ENCODE measurements around the gene ULK1. TPM values are rescaled to one million over a fixed set of nuclear protein-coding genes. Genes with fewer than 3 reads are reported as not detected.

ULK1 gene
- total RNA-seq, 2 donors from 2014 or later: 23.2 to 40.6 TPM

DNA sequence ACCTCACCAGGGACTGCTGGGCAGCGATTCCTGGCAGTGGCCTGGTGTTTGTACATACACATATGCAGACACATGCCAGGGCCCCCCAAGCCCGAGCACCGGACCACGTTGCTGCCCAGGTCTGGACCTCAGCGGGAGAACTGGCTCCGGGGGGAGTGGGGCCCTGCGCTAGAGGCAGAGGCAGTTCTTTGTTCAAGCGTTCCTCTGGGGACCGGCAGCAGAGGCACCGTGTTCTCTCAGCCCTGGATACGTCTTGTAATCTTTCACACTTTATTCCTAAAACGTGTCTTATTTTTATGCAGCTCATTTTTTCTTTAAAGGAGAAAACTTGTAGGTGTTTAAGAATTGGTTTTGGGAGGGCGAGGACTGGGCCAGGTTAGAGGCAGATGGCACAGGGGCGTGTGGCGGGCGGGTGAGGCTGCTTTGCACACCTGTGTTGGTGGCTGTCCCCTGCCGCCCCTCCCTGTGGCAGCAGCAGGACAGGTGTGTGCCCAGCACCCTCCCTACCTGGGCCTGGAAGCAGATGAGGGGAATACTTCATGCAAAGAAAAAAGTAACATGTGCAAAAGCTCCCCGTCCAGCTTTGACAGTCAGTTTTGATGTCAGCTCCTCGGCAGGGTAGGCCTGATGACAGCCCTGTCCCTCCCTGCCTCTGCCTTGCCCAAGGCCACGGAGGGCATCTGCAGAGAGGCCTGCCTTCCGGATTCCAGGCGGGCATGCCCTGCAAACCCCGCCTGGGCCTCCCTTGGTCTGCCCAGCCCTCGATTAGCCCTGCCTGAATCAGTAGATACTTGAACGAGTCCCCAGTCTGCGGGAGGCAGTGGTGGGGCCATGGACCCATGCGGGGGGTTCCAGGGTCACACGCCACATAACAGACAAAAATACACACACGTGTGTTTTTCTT is 27.7 kb downstream of the ULK1 start:
- H3K9me3 ChIP-seq: no peaks in the 10 kb centered on the region
- TF ChIP-seq, protein P1, sequence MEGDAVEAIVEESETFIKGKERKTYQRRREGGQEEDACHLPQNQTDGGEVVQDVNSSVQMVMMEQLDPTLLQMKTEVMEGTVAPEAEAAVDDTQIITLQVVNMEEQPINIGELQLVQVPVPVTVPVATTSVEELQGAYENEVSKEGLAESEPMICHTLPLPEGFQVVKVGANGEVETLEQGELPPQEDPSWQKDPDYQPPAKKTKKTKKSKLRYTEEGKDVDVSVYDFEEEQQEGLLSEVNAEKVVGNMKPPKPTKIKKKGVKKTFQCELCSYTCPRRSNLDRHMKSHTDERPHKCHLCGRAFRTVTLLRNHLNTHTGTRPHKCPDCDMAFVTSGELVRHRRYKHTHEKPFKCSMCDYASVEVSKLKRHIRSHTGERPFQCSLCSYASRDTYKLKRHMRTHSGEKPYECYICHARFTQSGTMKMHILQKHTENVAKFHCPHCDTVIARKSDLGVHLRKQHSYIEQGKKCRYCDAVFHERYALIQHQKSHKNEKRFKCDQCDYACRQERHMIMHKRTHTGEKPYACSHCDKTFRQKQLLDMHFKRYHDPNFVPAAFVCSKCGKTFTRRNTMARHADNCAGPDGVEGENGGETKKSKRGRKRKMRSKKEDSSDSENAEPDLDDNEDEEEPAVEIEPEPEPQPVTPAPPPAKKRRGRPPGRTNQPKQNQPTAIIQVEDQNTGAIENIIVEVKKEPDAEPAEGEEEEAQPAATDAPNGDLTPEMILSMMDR (IDR thresholded peaks at IDR 0.05): no peak
- no peak overlapping the region for H3K27ac ChIP-seq
- DNase-seq (ENCODE audit: low spot score) (no peak), ATAC-seq (ENCODE audit: insufficient number of reproducible peaks, low FRiP score, low read depth) (no peak)
- no peaks in the 10 kb centered on the region for H3K4me1 ChIP-seq (ENCODE audit: control insufficient read depth in 1 of 2, low read depth in 2 of 2)
- H3K27me3 ChIP-seq (replicated peaks; ENCODE audit: insufficient read depth): no peaks in the 10 kb centered on the region
- peaks cover 33% of the 10 kb centered on the region for H3K36me3 ChIP-seq
- no peak overlapping the region for H3K4me3 ChIP-seq

- TF ChIP-seq, protein P1 (IDR thresholded peaks at IDR 0.05): no peak
- Histone ChIP-seq H3K27me3 (replicated peaks; ENCODE audit: insufficient read depth) (no peaks in the 10 kb centered on the region), H3K9me3 (no peaks in the 10 kb centered on the region), H3K36me3 (peaks cover 30% of the 10 kb centered on the region), H3K27ac (no peak overlapping the region), H3K4me1 (ENCODE audit: control insufficient read depth in 1 of 2, low read depth in 2 of 2) (no peaks in the 10 kb centered on the region), H3K4me3 (no peak overlapping the region)
- DNase-seq (ENCODE audit: low spot score) (no peak), ATAC-seq (ENCODE audit: insufficient number of reproducible peaks, low FRiP score, low read depth) (no peak)
Observed at GRCh38 chr12:131922772-131923171, 28.4 kb downstream of the ULK1 start.

DNA sequence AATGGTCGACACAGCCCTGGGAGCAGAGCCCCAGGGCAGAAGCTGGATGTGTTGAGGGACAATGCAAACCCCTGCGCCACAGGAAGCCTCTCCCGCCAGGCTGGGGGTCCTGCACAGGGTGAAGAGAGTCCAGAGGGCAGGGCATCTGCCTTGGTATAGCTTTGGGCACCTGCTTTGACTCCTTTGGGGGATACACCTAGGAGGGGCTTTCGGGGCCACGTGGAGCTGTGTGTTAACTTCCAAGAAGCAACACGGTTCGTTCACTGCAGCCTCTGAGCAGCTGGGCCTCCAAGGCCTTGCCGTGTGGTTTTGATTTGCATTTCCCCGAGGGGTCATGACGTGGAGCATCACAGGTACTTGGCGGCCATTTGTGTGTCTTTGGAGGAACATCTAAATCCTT is 28.8 kb downstream of the ULK1 start:
- TF ChIP-seq, protein P1 (IDR thresholded peaks at IDR 0.05): no peak
- DNase-seq (ENCODE audit: low spot score) (no peak), ATAC-seq (ENCODE audit: insufficient number of reproducible peaks, low FRiP score, low read depth) (no peak)
- Histone ChIP-seq H3K27ac (no peak overlapping the region), H3K36me3 (peaks cover 26% of the 10 kb centered on the region), H3K4me3 (no peak overlapping the region), H3K9me3 (no peaks in the 10 kb centered on the region), H3K4me1 (ENCODE audit: control insufficient read depth in 1 of 2, low read depth in 2 of 2) (no peaks in the 10 kb centered on the region), H3K27me3 (replicated peaks; ENCODE audit: insufficient read depth) (no peaks in the 10 kb centered on the region)

GRCh38 chr12:131927110-131928079 is 33.0 kb downstream of the ULK1 start:
- Histone ChIP-seq H3K27ac (no peak overlapping the region), H3K9me3 (no peaks in the 10 kb centered on the region), H3K4me1 (ENCODE audit: control insufficient read depth in 1 of 2, low read depth in 2 of 2) (peaks cover 2 to 14% of the 10 kb centered on the region in 2 donors), H3K4me3 (no peak overlapping the region), H3K36me3 (peaks cover 9% of the 10 kb centered on the region), H3K27me3 (replicated peaks; ENCODE audit: insufficient read depth) (no peaks in the 10 kb centered on the region)
- ATAC-seq (ENCODE audit: insufficient number of reproducible peaks, low FRiP score, low read depth) (no peak), DNase-seq (ENCODE audit: low spot score) (no peak)
- TF ChIP-seq, protein P1 (IDR thresholded peaks at IDR 0.05): no peak

Measured in thoracic aorta (tissue), 2 donors.